Peyer's patch (tissue), 4 donors: ENCODE measurements around the gene GTF2A2.

Experiments
- CTCF ChIP-seq, 6 experiments: fragments of 450-650 bp in 4 of 6; fragments of 200-600 bp in 2 of 6; sonication (generic) in 1 of 6; IDR thresholded peaks; one replicate each; pipeline ENCODE4 v1.5.1; 2017 to 2019; ENCODE audit warnings: antibody characterized with exemption in 6 of 6, mild to moderate bottlenecking in 3 of 6, moderate library complexity in 1 of 6
- POLR2A ChIP-seq, 2 donors: fragments of 450-650 bp; IDR thresholded peaks; one replicate each; pipeline ENCODE4 v1.5.1; 2017; ENCODE audit warnings: antibody characterized with exemption in 2 of 2, mild to moderate bottlenecking in 2 of 2, moderate library complexity in 2 of 2

- TF ChIP-seq CTCF (IDR thresholded peaks at IDR 0.05) (no peak), POLR2A (IDR thresholded peaks at IDR 0.05) (no peak)
Measured at GRCh38 chr15:59614153-59614552, 43.2 kb downstream of the GTF2A2 start.
